Limb (tissue), 2 donors: Measurements from ENCODE around the gene WBP1L.
A peak's percentile ranks its signal among the peaks of the same experiment; 100 is the strongest.
"Not testable (repeated sequence)": the region's sequence is repeated elsewhere in the genome, so short reads cannot be mapped to it uniquely, and the experiment has no call there.

ENCODE experiments used
- DNase-seq, 2 donors: peaks; one replicate each; pipeline ENCODE4 v3.0.0-alpha.2; 2016; ENCODE audit errors: extremely low spot score in 2 of 2

Gene WBP1L

DNA sequence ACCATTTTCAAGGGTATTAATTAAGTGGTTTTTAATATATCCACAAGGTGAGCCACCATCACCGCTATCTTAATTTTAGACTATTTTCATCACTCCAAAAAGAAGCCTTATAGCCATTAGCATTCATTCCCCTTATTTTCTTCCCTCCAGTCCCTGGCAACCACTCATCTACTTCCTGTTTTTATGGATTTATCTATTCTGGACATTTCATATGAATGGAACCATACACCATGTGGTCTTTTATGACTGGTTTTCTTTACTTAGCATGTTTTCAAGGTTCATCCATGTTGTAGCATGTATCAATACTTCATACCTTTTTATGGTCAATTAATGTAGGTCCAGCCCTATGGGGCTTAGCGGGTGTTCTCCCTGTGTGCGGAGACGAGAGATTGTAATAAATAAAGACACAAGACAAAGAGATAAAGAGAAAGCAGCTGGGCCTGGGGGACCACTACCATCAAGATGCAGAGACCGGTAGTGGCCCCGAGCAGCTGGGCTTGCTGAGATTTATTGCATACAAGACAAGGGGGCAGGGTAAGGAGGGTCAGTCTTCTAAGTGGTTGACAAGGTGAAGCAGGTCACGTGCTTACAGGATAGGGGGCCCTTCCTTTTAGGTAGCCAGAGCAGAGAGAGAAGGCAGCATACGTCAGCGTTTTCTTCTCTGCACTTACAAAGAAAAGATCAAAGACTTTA, 14.6 kb downstream of the WBP1L start:
- no peak for DNase-seq

DNA sequence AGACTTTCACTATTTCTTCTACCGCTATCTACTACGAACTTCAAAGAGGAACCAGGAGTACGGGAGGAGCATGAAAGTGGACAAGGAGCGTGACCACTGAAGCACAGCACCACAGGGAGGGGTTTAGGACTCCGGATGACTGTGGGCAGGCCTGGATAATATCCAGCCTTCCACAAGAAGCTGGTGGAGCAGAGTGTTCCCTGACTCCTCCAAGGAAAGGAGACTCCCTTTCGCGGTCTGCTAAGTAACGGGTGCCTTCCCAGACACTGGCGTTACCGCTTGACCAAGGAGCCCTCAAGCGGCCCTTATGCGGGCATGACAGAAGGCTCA, 15.2 kb downstream of the WBP1L start:
- not testable (repeated sequence) for DNase-seq

DNA sequence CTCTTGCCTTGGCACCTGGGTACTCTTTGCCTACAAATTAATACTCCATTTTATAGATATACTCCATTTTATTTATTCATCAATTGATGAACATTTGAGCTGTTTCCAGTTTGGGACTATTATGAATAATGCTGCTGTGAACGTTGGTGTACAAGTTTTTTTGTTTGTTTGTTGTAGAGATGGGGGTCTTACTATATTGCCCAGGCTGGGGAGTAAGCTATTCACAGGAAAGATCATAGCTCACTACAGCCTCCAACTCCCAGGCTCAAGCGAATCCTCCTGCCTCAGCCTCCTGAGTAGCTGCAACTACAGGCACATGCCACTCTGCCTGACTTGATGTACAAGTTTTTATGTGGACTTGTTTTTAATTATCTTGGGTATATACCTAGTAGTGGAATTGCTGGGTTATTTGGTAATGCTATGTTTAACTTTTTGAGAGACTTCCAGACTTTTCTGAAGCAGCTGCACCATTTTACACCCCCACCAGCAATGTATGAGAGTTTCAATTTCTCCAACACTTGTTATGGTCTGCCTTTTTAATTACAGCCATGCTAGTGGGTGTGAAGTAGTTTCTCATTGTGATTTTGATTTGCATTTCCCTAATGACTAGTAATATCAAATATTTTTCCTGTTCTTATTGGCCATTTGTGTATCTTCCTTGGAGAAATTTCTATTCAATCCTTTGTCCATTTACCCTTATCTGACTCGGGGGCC, 15.9 kb downstream of the WBP1L start:
- DNase-seq = no peak

DNA sequence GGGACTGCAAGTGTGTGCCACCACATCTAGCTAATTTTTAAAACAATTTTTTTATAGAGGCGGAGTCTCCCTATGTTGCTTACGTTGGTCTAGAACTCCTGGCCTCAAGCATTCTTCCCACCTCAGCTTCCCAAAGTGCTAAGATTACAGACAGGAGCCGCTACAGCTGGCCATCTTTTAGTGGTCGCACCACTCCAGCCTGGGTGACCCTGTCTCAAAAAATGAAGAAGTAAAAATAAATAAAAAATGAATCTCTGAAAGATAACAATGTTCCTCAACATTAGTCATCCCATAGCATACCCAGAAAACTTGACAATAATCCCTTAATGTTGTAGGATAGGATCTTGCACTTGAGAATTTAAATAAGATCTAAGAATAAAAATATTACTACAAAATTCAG, 18.2 kb downstream of the WBP1L start:
- no peak for DNase-seq

DNA sequence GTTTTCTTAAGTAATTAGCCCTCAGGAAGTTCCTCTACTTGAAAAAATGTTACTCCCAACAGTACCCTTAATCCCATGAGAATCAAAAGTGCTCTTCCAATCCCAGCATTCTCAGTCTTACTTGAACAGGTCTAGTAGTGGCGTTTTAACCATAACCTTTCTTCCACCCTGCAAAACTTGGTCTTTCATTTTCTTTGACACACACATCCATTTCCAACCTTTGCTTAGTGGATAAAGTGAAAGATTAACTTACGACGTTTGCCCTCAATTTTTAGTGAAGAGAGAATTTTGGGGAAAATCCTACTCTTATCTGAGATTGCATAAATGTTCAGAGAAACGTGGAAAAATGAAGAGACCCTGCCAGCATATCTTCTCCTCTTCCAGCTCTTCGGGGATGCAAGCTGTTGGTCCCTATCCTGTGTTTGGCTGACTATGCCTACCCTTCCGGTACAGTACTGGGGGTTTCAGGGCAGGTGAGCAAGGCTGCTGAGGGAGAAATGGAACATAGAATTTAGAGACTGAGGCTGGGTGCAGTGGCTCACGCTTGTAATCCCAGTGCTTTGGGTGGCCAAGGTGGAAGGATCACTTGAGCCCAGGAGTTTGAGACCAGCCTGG, 18.8 kb downstream of the WBP1L start:
- no peak for DNase-seq

DNA sequence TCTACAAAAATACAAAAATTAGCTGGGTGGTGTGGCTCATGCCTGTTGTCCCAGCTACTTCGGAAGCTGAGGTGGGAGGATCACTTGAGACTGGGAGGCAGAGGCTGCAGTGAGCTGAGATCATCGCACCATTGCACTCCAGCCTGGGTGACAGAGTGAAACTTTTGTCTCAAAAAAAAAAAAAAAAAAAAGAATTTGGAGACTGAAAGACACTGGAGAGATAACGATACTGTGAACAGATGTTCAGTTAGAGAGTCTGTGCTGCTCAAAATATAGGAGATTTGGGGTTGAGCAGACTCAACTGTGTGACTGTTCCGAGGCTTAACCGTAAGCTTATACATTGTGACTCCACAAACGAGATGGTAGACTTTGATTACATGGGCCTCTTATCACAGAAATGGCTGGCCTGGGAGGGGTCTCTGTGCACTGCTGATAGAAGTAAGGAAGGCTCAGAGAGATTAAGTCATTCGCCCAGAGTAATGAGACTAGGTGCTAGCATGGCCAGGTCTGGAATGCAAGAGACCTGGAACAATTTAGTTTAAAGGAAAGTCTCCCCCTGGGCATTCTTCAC, 19.4 kb downstream of the WBP1L start:
- no peak for DNase-seq

DNA sequence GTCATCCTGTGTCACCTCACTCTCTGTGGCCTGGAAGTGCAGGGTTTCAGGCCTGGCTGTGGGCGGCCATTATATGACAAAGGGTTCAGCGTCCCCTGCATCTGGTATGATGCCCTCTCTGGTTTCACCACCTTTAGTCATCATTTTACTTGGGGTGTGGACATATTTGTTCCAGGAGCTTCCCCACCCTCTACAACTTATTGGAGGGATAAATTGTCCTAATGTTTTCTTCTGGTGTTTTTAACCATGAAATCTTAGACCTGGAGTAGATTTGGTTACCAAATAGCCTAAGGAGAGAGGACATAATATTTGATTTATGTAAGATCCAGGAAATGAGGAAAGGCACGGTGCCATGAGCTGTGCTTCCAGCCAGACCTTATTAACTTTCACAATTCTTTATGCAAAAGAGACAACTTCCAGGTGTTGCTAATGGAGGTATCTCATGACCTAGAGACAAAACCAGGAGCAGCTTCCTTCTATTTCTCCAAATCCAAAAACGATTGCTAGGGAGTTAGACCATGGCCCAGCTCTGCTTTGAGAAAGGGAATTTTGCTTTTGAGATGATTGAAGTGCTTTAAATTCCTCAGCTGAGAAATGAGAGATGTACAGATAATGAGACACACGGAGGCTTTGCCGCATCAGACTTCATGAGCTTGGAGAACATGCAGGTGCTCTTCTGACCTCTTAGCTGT, 20.9 kb downstream of the WBP1L start:
- no peak for DNase-seq

DNA sequence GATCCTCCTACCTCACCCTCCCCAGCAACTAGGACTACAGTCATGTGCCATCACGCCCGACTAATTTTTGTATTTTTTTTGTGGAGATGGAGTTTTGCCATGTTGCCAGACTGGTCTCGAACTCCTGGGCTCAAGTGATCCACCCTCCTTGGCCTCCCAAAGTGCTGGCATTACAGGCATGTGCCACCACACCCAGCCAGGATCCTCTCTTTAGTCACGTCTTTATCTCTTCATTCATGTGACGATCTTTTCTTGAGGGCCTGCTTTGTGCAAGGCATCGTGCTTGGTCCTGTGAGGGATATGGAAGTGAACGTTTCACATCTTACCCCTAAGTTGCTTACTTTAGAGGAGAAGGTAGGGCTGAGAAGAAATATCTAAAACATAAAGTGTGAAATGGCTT, 21.6 kb downstream of the WBP1L start:
- no peak for DNase-seq

DNA sequence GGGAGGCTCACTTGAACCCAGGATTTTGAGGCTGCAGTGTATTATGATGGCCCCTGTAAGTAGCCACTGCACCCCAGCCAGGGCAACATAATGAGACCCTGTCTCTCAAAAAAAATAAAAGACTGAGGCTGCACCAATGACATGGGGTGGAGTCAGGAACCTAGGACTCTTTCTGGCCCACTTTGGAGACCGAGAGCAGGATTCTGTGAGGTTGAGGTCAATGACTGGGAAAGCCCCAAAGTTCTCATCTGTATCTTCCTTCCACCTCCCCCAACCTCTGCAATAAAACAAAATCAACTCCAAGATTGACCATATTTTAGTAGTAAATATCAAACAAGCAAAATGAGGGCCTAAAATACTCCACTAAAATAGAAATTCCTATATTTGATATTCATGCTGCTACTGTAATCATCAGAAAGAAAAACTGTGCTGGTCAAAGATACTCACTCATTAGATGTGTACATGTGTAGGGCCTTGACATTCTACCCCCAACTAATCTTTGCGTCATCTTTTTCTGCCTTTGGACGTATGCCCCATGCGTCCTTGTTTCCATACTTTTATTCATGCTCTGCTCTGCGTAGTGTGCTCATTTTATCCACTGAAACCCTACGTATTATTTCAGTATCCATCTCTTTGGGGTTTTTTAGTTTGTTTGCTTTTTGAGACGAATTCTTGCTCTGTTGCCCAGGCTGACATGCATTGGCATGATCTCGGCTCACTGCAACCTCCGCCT, 23.8 kb downstream of the WBP1L start:
- no peak for DNase-seq

DNA sequence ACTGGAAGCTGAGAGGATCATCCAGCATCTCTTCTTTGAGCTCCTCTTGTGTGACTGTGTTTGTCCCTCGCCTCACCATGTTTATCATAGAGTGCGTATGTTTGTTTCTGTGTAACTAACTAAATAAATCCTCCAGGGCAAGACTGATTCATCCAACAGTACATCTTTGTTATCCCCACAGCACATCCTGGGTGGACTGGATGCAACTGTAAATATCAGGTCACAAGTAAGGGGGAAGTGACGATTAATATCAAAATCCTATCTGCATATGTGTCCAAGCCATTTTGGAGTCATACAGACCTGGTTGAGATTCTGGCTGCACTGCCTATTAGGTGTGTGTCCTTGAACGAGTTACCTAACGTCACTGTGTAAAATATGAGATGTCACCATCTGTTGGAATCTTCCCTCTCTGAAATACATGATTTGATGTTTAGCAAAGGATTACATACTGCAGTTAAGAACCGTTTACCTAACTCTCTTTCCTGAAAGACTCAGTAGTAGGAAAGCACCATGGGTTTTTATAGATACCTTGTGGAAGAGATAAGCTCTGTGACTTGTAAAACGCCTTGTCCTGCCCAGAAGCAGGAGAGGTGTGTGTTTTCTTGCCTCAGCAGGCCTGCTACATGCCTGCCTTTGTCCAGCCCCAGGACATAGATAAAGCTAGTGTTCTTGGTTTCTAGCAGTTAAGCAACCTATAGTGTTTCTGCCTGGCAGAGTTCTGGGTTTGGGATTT, 25.8 kb downstream of the WBP1L start:
- DNase-seq = no peak

DNA sequence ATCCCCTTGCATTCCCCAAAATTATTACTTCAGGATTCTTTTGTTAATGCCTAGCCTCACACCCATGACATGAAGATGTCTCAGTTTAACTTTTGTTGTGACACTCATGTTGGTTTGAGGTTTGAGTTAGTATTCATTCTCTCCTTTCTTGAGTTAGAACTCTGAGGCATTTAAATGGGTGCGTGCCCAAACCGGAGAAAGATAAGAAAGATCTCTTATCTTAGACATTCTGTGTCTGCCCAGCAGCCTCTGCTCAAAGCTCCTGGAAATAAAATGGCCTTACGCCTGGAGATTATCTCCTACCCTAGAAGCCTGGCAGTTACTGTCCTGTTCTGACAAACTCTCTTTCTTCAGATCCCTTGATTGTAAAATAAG, 26.3 kb downstream of the WBP1L start:
- no peak for DNase-seq

DNA sequence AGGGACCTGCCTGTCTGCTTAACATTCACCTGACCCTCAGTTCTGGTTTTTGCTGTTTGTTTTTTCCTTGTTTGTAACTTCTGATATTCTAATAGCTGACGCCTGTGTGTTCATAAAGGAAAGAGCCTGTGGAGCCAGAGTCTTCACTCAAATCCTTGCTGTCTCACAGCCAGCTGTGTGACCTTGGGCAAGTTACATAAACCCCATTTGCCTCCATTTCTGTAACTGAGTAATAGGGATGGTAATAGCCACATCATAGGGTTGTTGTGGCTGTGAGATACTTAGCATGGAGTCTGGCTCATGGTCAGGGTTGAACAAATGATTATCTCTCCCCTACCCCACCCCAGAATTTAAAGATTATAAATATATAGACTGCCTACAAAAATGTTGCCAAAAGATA, 27.0 kb downstream of the WBP1L start:
- DNase-seq = no peak

DNA sequence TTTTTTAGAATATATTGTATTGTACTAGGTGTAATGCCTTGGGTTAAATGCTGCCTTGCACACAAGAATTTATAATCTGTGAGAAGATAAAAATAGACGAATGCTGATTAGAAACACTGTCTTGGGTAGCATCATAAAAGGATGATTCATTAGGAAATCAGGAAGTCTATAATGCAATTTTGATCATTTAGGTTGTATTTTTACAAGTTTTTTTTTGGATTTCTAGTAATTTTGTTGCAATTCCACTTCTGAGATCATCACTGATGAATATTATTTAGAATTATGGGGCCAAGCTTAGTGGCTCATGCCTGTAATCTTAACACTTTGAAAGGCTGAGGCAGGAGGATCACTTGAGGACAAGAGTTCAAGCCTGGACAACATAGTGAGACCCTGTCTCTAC, 29.6 kb downstream of the WBP1L start:
- no peak for DNase-seq

DNA sequence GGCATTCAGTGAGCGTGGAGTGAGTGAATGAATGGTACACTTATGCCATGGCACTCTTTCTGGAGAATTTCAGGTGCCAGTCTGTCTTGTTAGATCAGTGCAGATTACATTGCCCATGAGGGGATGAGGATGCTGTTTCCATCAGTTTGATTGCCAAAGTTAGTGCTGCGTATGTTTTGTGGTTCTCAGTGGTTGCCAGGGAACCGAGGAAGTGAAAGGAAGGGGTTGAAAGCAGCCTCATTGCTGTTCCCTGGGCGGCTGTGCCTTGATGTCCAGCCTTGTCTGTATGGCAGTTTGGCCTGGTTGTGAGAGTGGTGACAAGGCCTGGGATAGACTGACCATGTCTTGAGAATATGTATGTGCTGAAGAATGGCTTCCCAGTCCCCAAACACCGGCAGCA, 30.2 kb downstream of the WBP1L start:
- DNase-seq = peak in 1 of 2 donors; percentile 41

DNA sequence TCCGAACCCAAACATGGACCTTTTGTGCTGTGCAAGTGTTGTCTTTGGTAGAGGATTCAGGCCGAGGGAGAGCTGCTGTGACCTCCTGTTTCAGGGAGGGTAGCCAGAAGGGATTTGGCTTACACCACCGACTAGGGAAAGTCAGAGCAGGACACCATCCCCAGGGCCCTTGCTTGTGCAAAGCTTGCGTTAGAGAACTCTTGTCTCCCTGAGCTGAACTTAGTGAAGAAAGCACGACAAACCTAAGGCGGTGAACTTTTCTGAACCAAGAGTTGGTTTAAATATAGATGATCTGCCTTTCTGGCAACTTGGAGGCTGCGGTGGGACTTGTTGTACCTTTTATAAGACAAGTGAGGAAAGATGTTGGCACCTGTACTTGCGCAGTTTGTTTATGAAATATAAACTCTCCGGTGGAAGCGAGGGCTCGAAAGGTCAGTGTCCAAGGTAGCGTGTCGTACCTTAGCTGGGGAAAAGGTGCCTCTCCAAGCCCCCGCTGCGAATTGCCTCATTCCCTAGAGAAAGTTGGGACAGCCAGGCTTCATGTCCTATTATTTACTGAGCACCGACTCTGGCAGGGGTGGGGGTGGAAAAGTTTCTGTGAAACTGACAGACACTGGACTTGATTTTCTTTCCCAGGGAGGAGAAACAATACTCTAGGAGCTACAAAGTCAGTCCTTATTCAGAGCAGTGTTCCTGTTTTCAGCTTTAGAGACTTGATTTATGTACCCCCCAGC, 31.6 kb downstream of the WBP1L start:
- DNase-seq = no peak

DNA sequence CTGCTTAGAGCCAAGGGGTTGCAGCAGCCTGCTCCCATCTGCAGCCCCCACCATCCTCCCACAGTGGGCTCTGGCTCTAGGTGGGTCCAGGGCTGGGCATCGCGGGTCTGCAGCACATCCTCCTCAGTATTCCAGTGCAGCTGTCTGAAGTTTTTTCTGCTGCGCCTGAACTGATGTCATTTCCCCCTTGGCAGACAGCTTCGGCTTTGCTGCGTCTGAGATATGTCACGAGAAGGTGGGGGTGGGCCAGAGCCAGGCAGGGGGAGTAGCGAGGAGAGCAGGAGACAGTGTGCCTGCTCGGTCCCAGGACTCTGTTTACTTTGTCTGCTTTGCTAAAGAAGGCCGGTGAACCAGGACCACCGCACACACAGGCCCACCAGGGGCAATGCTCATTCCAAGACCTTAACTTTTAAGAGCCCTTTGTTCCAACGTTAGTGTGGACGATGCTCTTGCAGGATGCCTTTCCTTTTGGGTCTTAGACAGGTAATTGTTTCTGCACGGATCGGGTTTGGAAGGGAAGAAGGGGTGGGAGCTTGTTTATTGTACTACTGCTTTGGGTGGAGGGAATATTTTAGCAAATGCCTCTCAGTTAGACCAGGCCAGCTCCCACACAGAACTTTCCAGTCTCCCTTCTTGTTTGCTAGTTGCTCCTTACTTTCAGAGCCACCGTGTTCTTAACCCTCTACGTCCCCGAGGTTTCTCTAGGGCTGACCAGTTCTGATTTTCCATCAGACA, 32.4 kb downstream of the WBP1L start:
- DNase-seq = peak; percentile 87 to 93

DNA sequence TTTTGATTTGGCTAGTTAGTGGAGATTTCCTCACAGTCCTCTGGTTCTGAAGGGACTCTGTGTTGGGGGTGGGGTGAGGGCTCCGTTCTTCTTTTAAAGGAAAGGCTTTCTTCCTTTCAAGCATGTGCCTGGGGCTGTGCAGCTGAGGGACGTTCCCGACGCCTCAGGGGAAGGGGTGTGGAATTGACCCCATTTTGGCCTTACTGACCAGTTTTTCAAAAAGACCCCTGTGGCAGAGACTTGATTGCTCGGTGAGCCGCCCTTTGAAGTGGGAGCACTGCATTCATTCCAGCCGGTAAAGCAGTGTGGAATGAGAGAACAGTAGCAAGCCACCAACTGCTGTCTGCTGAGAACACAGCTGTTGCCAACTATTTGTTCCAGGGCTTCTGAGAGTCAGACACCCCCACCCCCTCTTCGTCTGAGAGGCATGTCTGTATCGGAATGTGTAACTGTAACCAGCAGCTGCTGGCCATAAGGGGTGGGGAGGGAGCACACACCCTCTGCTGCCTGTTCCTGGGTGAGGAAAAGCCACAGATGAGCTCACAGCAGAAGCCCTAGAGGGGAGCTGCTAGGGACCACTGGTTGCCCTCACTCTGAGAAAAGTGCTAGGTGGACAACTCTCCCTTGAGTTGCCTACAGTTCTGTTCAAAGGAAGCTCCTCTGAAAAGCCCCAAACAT, 33.2 kb downstream of the WBP1L start:
- DNase-seq = peak; percentile 88 to 92

DNA sequence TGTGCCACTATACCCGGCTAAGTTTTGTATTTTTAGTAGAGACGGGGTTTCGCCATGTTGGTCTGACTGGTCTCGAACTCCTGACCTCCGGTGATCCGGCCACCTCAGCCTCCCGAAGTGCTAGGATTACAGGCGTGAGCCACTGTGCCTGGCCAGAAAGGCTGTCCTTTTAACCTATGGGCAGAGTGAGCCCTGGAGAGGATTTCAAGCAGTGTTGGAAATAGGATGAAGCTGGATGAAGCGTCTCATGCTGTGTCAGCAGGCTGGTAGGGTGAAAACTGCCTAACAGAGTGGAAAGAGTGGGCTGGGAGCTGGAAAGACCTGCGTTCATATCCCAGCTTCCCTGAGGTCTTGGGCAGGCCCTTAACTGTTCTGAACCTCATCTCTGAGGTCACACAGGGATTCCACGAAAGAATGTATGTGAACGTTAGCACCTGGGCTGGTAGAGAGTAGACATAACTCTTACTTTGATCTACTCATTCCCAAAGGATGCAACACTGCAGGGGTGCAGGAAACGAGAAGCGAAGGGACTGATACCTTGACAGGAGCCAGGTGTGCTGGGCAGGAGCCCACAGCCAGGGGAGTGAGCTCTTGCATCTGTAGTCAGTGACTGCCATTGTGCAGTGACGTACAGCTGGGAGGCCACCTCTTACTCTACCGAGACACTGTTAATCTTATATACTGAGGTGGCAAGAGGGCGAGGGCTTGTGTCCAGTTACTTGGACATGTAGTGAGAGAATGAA, 34.1 kb downstream of the WBP1L start:
- peak in 1 of 2 donors; percentile 43 for DNase-seq
